ENCODE data around the gene DHRS3.
"Not testable (repeated sequence)": the region's sequence is repeated elsewhere in the genome, so short reads cannot be mapped to it uniquely, and the experiment has no call there.

The DHRS3 gene

DNA sequence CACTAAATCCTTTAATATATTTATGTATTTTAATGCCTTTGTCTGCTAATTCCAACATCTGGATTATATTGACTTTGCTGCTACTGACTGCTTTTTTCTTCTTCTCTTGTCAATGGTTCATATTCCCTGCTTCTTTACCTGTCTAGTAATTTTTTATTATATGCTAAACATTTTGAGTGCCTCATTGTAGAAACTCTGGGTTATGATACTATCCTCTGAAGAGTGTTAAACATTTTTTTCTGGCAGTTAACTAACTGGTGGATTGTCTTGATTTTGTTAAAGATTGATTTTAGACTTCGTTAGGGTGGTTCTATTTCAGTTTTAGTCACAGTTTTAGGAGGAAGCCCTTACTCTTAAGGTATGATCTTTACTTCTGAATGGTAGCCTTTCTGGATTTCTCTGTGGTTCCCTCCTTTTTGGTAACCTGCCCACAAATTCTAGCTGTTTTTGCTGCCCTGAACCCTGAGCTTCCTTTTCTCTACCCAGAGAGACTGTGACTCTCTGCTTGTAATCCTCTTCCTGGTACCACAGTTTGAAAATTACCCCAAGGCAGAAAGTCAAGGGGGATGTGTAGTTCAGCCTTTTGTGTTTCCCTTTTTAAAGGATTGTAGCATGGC lies 81.9 kb downstream of the DHRS3 start:
- DNase-seq = no peak

GRCh38 chr1:12532405-12533315 lies 85.3 kb downstream of the DHRS3 start:
- no peak for DNase-seq

DNA sequence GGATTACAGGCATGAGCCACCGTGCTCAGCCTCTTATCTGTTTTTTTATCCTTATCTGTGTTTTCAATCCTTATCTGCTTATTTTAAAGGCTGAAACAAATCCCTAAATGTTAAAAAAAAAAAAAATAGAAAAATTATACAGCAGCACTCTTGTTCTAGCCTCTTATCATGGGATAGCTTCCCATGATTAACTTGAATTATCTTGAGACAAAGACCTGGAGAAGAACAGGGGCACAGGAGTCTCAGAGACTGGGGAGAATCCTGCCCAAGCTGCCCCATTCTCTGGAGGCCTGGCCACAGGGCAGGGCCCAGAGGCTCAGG lies 86.9 kb downstream of the DHRS3 start:
- no peak for DNase-seq

- no peak for DNase-seq
Measured at GRCh38 chr1:12530462-12531178, 87.4 kb downstream of the DHRS3 start.

DNA sequence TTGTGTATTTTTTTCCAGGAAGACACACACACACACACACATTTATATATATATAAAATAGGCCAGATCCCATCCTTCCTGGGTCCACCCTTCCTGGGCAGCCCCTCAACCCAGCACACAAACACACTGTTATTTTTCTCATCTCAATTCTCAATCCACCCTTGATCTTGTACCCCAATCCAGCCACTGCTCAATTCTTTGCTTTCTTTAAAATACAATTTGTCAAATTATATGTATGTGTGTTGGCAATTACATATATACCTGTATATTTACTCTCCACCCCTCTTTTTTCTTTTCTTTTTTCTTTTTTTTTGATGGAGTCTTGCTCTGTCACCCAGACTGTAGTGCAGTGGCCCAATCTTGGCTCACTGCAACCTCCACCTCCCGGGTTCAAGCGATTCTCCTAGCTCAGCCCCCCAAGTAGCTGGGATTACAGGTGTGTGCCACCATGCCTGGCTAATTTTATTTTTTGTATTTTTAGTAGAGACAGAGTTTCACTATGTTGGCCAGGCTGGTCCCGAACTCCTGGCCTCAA lies 88.3 kb downstream of the DHRS3 start:
- no peak for DNase-seq

DNA sequence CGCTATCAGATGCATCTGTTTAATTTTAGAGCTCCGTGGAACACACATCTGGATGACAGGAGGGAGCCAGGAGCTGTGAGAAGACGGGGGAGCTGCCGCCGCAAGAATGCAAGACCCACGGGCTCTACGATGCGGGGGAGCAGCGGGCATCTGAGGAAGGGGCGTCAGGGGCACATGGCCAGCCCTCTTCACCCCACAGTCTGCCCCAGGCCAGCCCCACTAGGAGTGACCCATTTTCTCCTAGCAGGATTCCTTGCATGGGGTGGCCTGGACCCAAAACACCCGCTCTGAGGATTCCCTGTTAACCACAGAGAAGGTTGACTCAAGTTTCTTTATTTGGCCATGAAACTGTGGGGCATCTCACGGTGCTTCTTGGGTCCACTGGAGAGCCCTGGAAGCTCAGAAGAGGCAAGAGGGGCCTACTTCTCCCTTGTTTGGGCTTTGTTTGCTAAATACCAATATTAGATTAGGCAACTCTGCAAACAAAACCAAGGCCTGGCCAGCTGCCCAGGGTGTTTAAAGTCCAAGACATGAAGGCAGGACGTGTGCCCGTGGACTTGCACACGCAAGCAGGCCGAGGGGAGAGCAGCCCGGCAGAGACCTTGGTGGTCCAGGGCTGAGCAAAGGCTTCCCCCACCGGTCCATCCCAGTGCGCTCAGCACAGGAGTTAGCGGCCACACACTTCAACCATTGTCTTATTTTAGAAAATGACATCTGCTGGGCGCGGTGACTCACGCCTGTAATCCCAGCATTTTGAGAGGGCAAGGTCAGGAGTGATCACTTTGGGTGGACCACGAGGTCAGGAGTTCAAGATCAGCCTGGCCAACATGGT lies 89.8 kb downstream of the DHRS3 start:
- no peak for DNase-seq

- DNase-seq = no peak
Measured at GRCh38 chr1:12527564-12527963, 90.4 kb downstream of the DHRS3 start.

GRCh38 chr1:12525311-12526181 lies 92.5 kb downstream of the DHRS3 start:
- no peak for DNase-seq

DNA sequence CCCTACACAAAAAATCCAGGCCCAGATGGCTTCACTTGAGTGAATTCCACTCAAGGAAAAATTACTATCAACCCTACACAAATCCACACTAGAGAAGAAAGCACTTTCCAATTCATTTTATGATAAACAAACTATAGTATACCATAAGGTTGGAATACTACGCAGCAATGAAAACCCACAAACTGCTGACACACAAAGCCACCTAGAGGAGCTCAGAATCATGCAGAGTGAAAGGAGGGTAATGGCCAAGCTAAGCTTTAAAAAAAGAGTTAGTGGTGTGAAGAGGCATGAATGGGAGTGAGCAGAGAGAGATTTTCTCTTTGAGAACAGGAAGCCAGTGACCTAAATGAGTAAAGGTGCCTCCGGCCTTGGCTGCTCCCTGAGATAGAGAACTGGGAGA lies 93.7 kb downstream of the DHRS3 start:
- no peak for DNase-seq

GRCh38 chr1:12522780-12523179 lies 95.2 kb downstream of the DHRS3 start:
- DNase-seq = not testable (repeated sequence)

DNA sequence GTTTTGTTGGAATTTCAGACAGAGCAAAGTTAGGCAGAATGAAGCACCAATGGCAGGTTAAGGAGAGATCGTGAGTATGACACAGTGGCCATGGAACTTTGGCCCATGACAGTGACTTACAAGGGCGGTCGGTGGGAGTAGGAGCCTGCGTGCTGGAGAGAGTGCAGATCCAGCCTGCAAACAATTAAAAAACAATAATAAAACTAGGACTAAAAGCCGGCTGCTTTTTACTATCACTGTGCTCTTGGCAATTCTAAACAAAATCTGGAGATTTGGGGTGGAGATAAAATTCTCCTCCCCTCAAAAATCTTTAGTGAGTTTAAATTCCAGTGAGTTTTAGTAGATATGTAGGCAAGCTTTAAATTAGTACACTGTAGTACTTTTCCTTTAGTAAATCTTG lies 96.9 kb downstream of the DHRS3 start:
- no peak for DNase-seq

DNA sequence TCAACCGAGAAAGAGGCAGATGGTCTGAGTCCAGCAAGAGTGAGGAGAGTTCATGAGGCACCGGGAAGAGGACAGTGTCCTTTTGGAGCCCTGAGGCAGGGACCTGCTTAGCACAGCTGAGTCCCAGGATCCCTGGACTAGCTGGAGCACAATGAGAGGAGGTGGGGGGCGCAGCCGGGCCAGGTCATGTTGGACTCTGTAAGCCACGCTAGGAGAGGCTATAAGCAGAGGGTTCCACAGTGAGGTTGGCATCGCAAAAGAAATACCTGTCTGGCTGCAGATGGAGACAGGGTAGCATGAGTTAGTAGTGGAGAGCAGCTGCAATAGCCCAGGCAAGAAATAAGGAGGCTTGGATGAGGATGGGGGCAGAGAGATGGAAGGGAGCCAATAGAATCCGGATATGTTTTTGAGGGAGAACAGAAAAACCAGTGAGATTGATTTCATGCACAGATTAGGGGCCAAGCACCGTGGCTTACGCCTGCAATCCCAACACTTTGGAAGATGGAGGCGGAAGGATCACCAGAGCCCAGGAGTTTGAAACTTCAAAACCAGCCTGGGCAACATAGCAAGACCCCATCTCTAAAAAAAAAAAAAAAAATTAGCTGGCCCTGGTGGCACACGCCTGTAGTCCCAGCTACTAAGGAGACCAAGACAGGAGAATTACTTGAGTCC lies 98.2 kb downstream of the DHRS3 start:
- no peak for DNase-seq

- DNase-seq = no peak
Measured at GRCh38 chr1:12518931-12519692, 98.9 kb downstream of the DHRS3 start.

Measured in CD4-positive, alpha-beta T cell treated with Interleukin-17A for 1 hour (primary cell).